ENCODE measurements around the gene MAP3K21. TPM values are rescaled to one million over a fixed set of nuclear protein-coding genes. Genes with fewer than 3 reads are reported as not detected.
A peak's percentile ranks its signal among the peaks of the same experiment; 100 is the strongest.

MAP3K21 gene
- total and polyA plus RNA-seq, 9 of the 15 experiments (the other 6 are each of a cell fraction or from before 2014, with no cell fraction given) = 0.23 to 0.86 (median 0.49) TPM

DNA sequence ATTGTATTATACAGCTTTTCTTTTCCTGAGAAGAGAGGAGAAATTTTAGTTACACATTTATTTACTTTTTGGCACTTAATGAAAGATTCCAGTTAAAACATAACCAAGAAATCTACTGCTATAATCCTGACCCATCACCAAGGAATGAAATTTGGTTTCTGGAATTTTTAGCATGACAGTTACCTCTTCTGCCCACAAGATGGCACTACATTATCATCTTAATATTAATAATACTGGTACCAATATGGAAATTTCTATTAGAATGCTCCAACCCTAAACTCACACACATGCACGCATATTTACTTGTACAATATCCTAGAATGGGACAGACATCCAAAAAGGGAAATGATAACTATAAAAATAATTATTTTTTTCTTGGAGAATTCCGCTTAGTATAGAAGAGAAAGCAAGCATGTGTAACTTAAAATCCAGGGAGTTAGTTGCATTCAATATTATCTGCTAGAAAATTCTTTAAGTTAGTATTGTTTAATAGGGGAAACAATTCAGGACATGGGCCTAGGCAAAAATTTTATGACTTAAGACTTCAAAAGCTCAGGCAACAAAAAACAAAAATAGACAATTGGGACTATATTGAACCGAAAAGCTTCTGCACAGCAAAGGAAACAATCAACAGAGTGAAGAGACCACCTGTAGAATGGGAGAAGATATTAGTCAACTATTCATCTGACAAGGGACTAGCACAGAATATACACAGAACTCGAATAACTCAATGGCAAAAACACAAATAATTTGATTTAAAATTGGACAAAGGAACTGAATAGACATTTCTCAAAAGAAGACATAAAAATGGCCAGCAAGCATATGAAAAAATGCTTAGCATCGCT lies 37.4 kb downstream of the MAP3K21 start (continued):
- TF ChIP-seq, protein P1, sequence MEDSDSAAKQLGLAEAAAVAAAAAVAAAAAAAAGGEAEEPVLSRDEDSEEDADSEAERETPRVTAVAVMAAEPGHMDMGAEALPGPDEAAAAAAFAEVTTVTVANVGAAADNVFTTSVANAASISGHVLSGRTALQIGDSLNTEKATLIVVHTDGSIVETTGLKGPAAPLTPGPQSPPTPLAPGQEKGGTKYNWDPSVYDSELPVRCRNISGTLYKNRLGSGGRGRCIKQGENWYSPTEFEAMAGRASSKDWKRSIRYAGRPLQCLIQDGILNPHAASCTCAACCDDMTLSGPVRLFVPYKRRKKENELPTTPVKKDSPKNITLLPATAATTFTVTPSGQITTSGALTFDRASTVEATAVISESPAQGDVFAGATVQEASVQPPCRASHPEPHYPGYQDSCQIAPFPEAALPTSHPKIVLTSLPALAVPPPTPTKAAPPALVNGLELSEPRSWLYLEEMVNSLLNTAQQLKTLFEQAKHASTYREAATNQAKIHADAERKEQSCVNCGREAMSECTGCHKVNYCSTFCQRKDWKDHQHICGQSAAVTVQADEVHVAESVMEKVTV (CRISPR knock-in tag; IDR thresholded peaks at IDR 0.05) = peak; percentile 30; the same call in 1 of the 2 replicates
- TF ChIP-seq, protein P2, sequence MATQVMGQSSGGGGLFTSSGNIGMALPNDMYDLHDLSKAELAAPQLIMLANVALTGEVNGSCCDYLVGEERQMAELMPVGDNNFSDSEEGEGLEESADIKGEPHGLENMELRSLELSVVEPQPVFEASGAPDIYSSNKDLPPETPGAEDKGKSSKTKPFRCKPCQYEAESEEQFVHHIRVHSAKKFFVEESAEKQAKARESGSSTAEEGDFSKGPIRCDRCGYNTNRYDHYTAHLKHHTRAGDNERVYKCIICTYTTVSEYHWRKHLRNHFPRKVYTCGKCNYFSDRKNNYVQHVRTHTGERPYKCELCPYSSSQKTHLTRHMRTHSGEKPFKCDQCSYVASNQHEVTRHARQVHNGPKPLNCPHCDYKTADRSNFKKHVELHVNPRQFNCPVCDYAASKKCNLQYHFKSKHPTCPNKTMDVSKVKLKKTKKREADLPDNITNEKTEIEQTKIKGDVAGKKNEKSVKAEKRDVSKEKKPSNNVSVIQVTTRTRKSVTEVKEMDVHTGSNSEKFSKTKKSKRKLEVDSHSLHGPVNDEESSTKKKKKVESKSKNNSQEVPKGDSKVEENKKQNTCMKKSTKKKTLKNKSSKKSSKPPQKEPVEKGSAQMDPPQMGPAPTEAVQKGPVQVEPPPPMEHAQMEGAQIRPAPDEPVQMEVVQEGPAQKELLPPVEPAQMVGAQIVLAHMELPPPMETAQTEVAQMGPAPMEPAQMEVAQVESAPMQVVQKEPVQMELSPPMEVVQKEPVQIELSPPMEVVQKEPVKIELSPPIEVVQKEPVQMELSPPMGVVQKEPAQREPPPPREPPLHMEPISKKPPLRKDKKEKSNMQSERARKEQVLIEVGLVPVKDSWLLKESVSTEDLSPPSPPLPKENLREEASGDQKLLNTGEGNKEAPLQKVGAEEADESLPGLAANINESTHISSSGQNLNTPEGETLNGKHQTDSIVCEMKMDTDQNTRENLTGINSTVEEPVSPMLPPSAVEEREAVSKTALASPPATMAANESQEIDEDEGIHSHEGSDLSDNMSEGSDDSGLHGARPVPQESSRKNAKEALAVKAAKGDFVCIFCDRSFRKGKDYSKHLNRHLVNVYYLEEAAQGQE (IDR thresholded peaks at IDR 0.05; ENCODE audit: borderline replicate concordance) = peak; percentile 39; the same call in 1 of the 2 replicates
- TF ChIP-seq, protein P2 (CRISPR knock-in tag; IDR thresholded peaks at IDR 0.05; ENCODE audit: low read depth) = no peak
- TF ChIP-seq SMC3 (conservative IDR thresholded peaks at IDR 0.05; ENCODE audit: insufficient read depth, low read depth, low read length) (0 out of 2 replicates have a peak, but pooled peaks have one; percentile 21), RAD21 (CRISPR knock-in tag; conservative IDR thresholded peaks at IDR 0.05 in 1 of 2, IDR thresholded peaks at IDR 0.05 in 1 of 2) (peak; percentile 69 to 73)
- TF ChIP-seq, protein P3, sequence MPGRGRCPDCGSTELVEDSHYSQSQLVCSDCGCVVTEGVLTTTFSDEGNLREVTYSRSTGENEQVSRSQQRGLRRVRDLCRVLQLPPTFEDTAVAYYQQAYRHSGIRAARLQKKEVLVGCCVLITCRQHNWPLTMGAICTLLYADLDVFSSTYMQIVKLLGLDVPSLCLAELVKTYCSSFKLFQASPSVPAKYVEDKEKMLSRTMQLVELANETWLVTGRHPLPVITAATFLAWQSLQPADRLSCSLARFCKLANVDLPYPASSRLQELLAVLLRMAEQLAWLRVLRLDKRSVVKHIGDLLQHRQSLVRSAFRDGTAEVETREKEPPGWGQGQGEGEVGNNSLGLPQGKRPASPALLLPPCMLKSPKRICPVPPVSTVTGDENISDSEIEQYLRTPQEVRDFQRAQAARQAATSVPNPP (IDR thresholded peaks at IDR 0.05; ENCODE audit: borderline replicate concordance, insufficient read depth, insufficient read length) = no peak
- TF ChIP-seq, protein P4, sequence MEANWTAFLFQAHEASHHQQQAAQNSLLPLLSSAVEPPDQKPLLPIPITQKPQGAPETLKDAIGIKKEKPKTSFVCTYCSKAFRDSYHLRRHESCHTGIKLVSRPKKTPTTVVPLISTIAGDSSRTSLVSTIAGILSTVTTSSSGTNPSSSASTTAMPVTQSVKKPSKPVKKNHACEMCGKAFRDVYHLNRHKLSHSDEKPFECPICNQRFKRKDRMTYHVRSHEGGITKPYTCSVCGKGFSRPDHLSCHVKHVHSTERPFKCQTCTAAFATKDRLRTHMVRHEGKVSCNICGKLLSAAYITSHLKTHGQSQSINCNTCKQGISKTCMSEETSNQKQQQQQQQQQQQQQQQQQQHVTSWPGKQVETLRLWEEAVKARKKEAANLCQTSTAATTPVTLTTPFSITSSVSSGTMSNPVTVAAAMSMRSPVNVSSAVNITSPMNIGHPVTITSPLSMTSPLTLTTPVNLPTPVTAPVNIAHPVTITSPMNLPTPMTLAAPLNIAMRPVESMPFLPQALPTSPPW (CRISPR knock-in tag; IDR thresholded peaks at IDR 0.05) = 0 out of 2 replicates have a peak, but pooled peaks have one; percentile 15
- TF ChIP-seq, protein P5, sequence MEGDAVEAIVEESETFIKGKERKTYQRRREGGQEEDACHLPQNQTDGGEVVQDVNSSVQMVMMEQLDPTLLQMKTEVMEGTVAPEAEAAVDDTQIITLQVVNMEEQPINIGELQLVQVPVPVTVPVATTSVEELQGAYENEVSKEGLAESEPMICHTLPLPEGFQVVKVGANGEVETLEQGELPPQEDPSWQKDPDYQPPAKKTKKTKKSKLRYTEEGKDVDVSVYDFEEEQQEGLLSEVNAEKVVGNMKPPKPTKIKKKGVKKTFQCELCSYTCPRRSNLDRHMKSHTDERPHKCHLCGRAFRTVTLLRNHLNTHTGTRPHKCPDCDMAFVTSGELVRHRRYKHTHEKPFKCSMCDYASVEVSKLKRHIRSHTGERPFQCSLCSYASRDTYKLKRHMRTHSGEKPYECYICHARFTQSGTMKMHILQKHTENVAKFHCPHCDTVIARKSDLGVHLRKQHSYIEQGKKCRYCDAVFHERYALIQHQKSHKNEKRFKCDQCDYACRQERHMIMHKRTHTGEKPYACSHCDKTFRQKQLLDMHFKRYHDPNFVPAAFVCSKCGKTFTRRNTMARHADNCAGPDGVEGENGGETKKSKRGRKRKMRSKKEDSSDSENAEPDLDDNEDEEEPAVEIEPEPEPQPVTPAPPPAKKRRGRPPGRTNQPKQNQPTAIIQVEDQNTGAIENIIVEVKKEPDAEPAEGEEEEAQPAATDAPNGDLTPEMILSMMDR (IDR thresholded peaks at IDR 0.05 in 2 of 3, conservative IDR thresholded peaks at IDR 0.05 in 1 of 3; ENCODE audit: insufficient read depth in 2 of 3, low read depth in 1 of 3, low read length in 3 of 3) = peak; percentile 40 to 74 (median 50); a peak in 4 of 6 replicates
